Measurements from ENCODE around the gene SIGMAR1.

Gene SIGMAR1

DNA sequence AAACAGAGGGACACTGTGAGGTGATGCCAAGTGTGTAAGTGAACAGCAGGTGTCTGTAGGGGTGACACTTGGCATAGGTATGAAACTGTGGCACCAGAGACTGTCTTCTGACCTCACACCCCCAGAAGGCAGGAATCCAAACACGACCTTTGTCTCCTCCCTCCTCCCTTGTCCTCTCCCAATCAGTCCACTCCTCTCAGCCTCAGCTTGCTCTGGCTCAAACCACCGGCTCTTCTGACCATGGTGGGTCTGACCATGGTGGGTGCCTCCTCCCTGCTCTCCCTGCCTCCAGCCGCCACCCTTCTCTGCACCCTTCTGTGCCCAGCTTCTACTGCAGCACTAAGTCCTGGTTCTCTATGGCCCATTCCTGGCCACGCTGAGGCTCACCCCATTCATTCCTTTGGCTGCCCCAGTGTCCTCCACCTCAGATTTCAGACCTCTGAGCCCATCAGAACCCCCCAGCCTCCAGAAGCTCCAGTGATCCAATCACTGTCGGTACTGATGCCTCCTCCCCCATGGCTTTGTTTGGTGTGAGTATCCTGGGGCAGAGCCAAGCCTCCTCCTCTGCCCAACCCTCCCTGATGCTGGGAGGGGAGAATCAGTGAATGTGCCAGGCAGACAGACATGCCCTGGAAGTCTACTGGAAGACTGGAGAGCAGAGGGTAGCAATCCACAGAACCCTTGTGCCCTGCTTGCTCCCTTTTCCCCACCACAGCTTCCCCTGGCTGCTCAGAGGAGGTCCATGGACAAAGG is 7.0 kb downstream of the SIGMAR1 start:
- no peak for DNase-seq (ENCODE audit: low read depth)

GRCh38 chr9:34629491-34629808 is 8.1 kb downstream of the SIGMAR1 start:
- DNase-seq (ENCODE audit: low read depth), result no peak

GRCh38 chr9:34628656-34629490 is 8.7 kb downstream of the SIGMAR1 start, which contains the start of gene ARID3C:
Gene ARID3C, minus strand, starts transcription at chr9:34629066. Its CDS starts 1,052 bp downstream, at chr9:34628014.
- DNase-seq (ENCODE audit: low read depth), result no peak

DNA sequence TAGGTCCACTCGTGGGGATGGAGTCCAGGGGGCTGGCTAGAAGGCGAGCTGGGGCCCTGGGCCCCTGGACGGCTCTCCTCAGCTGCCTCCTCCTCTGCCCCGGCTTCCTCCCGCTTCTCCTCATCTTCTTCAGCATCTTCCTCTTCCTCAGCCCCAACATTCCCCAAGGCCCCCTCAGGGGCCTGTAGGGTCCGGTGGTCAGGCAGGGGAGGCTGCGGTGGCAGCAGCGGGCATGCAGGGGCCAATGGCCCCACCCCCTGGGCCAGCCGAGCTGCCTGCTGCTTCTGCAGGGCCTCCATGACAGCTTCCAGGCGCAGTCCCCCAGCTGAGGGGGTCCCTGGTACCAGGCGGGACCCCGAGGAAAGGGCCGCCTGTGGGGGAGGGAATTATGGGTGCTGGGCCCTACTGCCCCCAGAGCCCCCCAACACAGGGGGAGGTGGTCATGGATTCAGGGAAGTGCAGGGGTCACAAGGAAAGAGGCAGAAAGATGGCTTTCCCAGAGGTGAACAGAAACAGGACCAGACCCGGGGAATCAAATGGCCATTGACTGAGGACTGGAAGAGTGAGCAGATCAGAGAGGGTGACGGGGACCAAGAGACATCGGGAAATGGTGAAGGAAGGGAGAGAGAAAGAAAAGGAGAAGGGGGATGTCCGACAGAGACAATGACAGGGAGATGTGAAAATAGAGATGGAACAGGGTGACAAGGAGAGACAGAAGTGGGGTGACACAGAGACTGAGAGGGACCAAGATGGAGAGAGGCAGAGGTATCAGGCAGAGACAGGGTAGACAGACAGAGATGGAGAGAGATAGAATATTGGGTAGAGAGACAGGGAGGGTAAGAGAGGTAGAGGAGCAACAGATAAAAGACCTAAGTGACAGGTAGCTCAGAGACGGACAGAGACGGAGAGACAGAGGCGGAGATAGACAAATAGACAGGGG is 9.6 kb downstream of the SIGMAR1 start:
- DNase-seq (ENCODE audit: low read depth), result no peak

DNA sequence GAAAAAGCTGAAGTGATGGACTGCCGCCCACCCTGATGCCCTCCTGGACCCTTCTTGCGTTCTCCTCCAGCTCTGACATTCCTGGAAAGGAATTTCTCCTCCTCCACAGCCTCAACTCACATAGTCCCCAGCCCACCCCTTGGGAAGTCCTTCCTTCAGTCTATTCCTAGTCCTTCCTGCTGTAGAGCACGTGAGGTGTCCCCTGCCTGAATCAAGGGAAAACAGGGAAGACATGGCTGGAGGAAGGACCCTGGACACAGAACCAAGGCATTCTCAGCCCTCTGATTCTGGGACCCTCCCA is 12.5 kb downstream of the SIGMAR1 start:
- no peak for DNase-seq (ENCODE audit: low read depth)

GRCh38 chr9:34624475-34625185 is 13.0 kb downstream of the SIGMAR1 start:
- no peak for DNase-seq (ENCODE audit: low read depth)

- no peak for DNase-seq (ENCODE audit: low read depth)
These were observed 14.0 kb downstream of the SIGMAR1 start for GRCh38 chr9:34623374-34624235.

- DNase-seq (ENCODE audit: low read depth), result peak; percentile 98
These were observed 17.3 kb downstream of the SIGMAR1 start, which contains the start of gene DCTN3 for GRCh38 chr9:34620061-34620994. Gene DCTN3, minus strand, starts transcription at chr9:34620495. Its CDS starts 31 bp downstream, at chr9:34620464.

DNA sequence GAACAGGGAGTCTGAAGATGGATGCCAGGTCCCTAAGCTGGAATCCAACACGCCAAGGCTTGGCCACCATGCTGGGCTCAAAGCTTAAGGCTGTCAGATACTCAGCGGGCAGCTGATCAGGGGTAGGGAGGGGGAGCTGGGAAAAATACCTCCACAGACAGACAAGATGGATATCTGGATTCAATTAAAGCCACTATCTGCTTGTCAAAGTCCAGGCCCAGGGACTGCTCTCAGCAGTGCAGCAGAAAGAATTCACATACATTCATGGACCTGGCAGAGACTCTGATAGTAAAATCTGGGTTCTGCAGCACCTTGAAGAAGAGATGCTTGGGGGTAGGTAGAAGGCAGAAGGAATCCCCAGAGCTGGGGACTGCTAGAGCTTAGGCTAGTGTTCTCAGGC is 22.5 kb downstream of the SIGMAR1 start:
- DNase-seq (ENCODE audit: low read depth), result no peak

- peak; percentile 88 for DNase-seq (ENCODE audit: low read depth)
These were observed 24.7 kb downstream of the SIGMAR1 start for GRCh38 chr9:34612788-34613390.

DNA sequence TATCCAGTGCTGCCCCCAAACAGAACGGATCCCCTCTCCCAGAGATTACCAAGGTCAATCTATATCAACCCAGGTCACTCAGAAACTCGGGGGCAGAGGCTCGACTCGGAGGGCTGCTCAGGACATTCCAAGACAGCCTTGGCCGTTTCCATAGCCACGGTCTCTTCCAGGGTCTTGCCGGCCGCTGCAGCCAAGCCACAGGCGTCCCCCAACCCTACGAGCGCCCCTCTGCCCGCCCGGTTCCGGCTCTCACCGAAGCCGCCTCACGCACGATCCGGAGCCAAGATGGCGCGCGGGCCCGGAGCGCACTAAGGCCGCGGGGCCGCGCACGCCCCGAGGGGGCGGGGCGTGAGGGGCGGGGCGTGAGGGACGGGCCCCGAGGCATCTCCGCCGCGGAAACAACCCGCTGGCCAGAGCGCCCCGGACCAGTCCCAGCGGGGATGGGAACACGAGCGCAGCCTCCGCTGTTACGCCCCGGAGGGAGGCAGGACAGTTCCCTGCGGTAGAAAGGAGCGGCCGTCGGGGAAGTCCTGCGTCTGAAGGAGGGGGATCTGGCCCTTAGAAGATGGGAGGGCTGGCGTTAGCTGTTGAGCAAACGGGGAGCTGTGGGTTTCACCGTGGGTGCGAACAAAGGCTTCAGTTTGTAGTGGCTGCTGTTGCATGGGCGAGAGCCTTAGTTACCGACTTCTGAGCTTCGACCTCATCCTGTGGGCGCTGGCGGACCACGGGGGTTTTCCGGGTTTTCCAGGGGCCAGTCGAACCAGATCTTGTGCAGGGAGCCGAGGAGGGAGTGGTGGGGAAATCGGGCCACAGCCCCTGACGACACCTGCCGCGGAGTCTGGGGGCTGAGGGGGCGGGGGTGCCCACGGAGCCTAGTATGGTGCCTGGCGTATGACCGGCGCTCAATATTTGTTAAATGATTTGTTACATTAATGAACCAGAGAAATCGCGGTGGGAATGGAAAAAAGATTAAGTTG is 25.5 kb downstream of the SIGMAR1 start, which contains the start of gene RPP25L:
Gene RPP25L, minus strand, starts transcription at position 287 of the 977 bp plus-strand sequence. CDS start 801 bp downstream, outside the sequence.
- peak; percentile 90 for DNase-seq (ENCODE audit: low read depth)

GRCh38 chr9:34611251-34611810 is 26.3 kb downstream of the SIGMAR1 start:
- DNase-seq (ENCODE audit: low read depth), result no peak

GRCh38 chr9:34610434-34611206 is 27.0 kb downstream of the SIGMAR1 start:
- DNase-seq (ENCODE audit: low read depth), result no peak

DNA sequence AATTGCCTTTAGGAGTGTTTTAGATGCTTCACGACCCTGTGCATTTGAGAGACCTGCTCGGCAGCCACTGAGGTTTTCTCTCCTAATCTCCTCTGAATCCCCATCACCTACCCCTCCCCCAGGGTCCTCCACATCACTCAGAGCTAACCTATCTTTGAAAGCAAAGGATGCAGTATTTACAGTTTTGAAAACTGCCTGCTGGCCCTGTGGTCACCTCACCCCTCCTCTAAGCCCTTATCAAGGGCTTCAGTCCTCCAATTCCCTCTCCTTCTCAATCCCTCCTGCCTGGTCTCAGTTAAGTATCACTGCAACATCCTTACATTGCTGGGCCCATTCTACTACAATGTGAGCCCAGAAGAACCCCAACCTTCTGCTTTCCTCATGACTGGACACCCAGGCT is 30.3 kb downstream of the SIGMAR1 start:
- no peak for DNase-seq (ENCODE audit: low read depth)

- DNase-seq (ENCODE audit: low read depth), result no peak
These were observed 30.7 kb downstream of the SIGMAR1 start for GRCh38 chr9:34606905-34607304.

- DNase-seq (ENCODE audit: low read depth), result no peak
These were observed 31.4 kb downstream of the SIGMAR1 start for GRCh38 chr9:34606190-34606589.

Measured in ELR (cell line).